Esophagus muscularis mucosa (tissue), 3 donors: Measurements from ENCODE around the gene PPP1R2C.

Source experiments
- POLR2AphosphoS5 ChIP-seq, 2 donors: sonication (generic); formaldehyde crosslinking; IDR thresholded peaks; one replicate each; pipeline ENCODE4 v1.6.1; 2017; ENCODE audit warnings: antibody characterized with exemption in 2 of 2
- TF ChIP-seq, protein P1 (sequence below), 3 experiments: fragments of 200-600 bp in 2 of 3; fragments of 450-650 bp in 1 of 3; sonication (generic) in 2 of 3; IDR thresholded peaks; one replicate each; pipeline ENCODE4 v1.5.1; 2017 to 2019; ENCODE audit warnings: antibody characterized with exemption in 3 of 3, mild to moderate bottlenecking in 2 of 3, moderate library complexity in 1 of 3

- no peak for TF ChIP-seq POLR2AphosphoS5 (IDR thresholded peaks at IDR 0.05)
- TF ChIP-seq, protein P1, sequence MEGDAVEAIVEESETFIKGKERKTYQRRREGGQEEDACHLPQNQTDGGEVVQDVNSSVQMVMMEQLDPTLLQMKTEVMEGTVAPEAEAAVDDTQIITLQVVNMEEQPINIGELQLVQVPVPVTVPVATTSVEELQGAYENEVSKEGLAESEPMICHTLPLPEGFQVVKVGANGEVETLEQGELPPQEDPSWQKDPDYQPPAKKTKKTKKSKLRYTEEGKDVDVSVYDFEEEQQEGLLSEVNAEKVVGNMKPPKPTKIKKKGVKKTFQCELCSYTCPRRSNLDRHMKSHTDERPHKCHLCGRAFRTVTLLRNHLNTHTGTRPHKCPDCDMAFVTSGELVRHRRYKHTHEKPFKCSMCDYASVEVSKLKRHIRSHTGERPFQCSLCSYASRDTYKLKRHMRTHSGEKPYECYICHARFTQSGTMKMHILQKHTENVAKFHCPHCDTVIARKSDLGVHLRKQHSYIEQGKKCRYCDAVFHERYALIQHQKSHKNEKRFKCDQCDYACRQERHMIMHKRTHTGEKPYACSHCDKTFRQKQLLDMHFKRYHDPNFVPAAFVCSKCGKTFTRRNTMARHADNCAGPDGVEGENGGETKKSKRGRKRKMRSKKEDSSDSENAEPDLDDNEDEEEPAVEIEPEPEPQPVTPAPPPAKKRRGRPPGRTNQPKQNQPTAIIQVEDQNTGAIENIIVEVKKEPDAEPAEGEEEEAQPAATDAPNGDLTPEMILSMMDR (IDR thresholded peaks at IDR 0.05): no peak
These were observed 38.7 kb downstream of the PPP1R2C start for GRCh38 chrX:42739258-42739657.
